HG03097 (cell line): ENCODE results near the gene GOLGA8T.
"Not testable (repeated sequence)": the region's sequence is repeated elsewhere in the genome, so short reads cannot be mapped to it uniquely, and the experiment has no call there.

Experiments
- ATAC-seq: cut with Tn5 transposase; IDR thresholded peaks from one replicate; pipeline ENCODE4 v1.9.1; 2021; ENCODE audit not compliant: unreplicated experiment, low FRiP score

Gene GOLGA8T

GRCh38 chr15:30191143-30191542 is 56.3 kb downstream of the GOLGA8T start:
- not testable (repeated sequence) for ATAC-seq

- not testable (repeated sequence) for ATAC-seq
These were observed 56.8 kb downstream of the GOLGA8T start for GRCh38 chr15:30191639-30192038.

GRCh38 chr15:30192119-30192745 is 57.4 kb downstream of the GOLGA8T start:
- ATAC-seq: not testable (repeated sequence)

- ATAC-seq: not testable (repeated sequence)
These were observed 58.0 kb downstream of the GOLGA8T start for GRCh38 chr15:30192892-30193291.
